Fibroblast of villous mesenchyme (primary cell): ENCODE data around the gene UBE2O. TPM values are rescaled to one million over a fixed set of nuclear protein-coding genes. Genes with fewer than 3 reads are reported as not detected.

Experiments used
- DNase-seq: peaks from one replicate; pipeline ENCODE4 v3.0.0-alpha.2; 2010; ENCODE audit warnings: low read depth
- H3K4me3 ChIP-seq: 2 replicates; pipeline ENCODE4 v1.5.1; 2011; ENCODE audit warnings: low read depth, mild to moderate bottlenecking, low read length
- CTCF ChIP-seq: IDR thresholded peaks from 2 replicates; pipeline ENCODE4 v1.5.1; 2012; ENCODE audit warnings: low read depth, mild to moderate bottlenecking, low read length; ENCODE audit not compliant: insufficient read depth
- total RNA-seq: library from RNA; depleted of rRNA; stranded (reverse); fragments of >200 nt; gene quantifications from 2 replicates; pipeline ENCODE4 v1.2.3, GENCODE V29; 2012

Gene UBE2O
- total RNA-seq, 1 donor: 25.9 TPM

GRCh38 chr17:76499267-76499667 is 46.3 kb upstream of the UBE2O start:
- no peak for TF ChIP-seq CTCF
- no peak overlapping the region for H3K4me3 ChIP-seq
- no peak for DNase-seq

- no peak overlapping the region for H3K4me3 ChIP-seq
- no peak for DNase-seq
- TF ChIP-seq CTCF: no peak
These were observed 45.9 kb upstream of the UBE2O start for GRCh38 chr17:76498876-76499251.

GRCh38 chr17:76497979-76498875 is 45.3 kb upstream of the UBE2O start:
- peak overlapping the region; percentile 18 for H3K4me3 ChIP-seq
- no peak for TF ChIP-seq CTCF
- peak; percentile 88 for DNase-seq

GRCh38 chr17:76497699-76497978 is 44.7 kb upstream of the UBE2O start:
- peak overlapping the region; percentile 18 for H3K4me3 ChIP-seq
- no peak for DNase-seq
- TF ChIP-seq CTCF: no peak

GRCh38 chr17:76496464-76496863 is 43.5 kb upstream of the UBE2O start:
- DNase-seq: no peak
- H3K4me3 ChIP-seq: no peak overlapping the region
- no peak for TF ChIP-seq CTCF

- no peak for DNase-seq
- no peak for TF ChIP-seq CTCF
- H3K4me3 ChIP-seq: no peak overlapping the region
These were observed 42.9 kb upstream of the UBE2O start for GRCh38 chr17:76495663-76496400.
